GM10847 (cell line): ENCODE data around the gene INPP5E.

ENCODE experiments used
- POLR2A ChIP-seq: IDR thresholded peaks from 2 replicates; pipeline ENCODE4 v1.6.1; 2011; ENCODE audit not compliant: insufficient read length; ENCODE audit errors: extremely low read depth

The INPP5E gene

DNA sequence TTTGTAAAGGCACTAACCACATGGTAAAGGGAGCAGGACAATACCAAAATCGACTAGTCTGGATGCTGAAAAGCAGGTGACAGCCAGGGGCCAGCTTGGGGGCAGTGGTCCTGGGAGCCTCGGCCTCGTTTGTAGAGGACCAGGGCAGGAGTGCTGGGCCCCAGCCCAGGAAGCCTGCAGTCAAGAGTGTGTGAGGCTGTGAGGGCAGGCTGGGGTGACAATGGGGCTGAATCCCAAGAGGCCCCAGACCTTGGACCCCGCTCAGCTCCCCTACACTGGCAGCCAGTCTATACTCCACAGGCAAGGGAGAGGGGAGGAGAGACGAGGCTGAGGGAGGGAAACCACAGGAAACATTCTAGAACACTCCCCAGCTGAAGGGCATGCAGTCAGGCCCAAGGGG lies 2.6 kb upstream of the INPP5E start:
- TF ChIP-seq POLR2A, result no peak

DNA sequence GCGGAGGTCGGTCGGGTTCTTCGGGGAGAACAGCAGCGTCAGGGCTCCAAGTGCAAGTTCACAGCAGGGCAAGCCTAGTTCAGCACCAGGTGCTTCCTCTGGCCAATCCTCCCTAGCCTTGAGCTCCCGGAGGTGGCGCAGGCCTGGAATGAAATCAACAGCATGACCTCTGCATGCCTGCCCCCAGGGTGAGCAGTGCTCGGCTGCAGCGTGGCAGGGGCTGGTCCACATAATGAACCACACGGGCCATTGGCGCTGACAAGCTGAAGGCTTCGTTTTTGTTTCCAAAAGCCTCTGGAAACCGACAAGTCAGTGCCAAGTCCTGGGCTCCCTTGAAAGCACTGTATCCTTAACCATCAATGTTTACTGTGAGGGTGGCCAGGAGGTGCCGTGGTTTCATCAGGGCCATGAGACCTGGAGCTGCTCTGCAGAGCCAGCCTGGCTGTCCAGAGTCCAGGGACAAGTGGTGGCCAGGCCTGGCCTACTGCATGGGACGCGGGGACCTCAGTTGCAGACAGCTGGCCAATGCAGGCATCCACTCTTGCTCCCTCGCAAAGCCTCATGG lies 2.1 kb upstream of the INPP5E start:
- TF ChIP-seq POLR2A, result no peak

DNA sequence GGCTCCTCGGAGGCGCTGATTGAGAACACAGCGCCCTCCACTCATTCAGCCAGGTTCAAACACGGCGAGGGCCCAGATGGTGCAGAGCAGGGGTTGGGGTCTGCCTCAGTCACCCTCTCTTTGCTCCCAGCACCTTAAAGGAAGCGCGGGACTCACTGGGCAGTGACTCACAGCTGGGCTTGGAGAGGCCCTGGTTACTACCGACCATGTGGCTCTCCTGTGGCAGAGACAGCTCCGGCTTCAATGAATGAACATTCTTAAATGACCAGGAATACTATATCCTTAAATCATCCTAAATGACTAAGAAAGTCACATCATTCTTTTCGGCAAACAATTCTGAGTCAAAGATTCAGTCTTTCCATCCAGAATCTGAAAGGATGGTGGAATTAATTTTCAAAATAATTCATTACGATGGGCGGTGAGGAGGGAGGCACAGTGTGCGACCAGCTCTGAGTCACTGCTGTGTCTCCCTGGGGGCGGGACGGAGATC lies 1.6 kb upstream of the INPP5E start:
- no peak for TF ChIP-seq POLR2A

GRCh38 chr9:136438548-136439480 lies 831 bp downstream of the INPP5E start:
- TF ChIP-seq POLR2A, result no peak

GRCh38 chr9:136437839-136438547 lies 1.7 kb downstream of the INPP5E start:
- TF ChIP-seq POLR2A, result no peak

- TF ChIP-seq POLR2A, result no peak
Observed at GRCh38 chr9:136437430-136437829, 2.2 kb downstream of the INPP5E start.

GRCh38 chr9:136436055-136436634 lies 3.5 kb downstream of the INPP5E start:
- no peak for TF ChIP-seq POLR2A

- no peak for TF ChIP-seq POLR2A
Observed at GRCh38 chr9:136434580-136435169, 5.0 kb downstream of the INPP5E start.

GRCh38 chr9:136433849-136434579 lies 5.6 kb downstream of the INPP5E start:
- TF ChIP-seq POLR2A, result no peak

GRCh38 chr9:136433043-136433715 lies 6.5 kb downstream of the INPP5E start:
- no peak for TF ChIP-seq POLR2A

DNA sequence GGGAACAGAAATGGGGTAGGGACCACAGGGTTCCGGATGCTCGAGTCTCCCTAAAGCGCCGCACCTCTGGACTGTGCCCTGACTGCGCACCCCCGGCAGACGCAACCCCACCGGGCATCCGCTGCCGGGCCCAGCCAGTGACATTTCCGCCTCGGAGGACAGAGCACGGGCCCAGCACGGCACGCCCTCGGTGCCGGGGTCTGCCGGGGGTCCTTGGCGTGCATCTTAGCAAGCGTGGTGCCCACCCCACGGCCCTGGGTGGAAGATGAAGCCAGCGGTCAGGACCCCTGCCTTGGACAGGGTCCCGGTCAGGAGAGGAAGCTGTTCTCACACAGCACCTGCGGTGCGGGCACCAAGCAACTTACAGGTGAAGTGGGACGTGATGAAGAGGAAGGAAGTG lies 7.1 kb downstream of the INPP5E start:
- TF ChIP-seq POLR2A, result no peak

DNA sequence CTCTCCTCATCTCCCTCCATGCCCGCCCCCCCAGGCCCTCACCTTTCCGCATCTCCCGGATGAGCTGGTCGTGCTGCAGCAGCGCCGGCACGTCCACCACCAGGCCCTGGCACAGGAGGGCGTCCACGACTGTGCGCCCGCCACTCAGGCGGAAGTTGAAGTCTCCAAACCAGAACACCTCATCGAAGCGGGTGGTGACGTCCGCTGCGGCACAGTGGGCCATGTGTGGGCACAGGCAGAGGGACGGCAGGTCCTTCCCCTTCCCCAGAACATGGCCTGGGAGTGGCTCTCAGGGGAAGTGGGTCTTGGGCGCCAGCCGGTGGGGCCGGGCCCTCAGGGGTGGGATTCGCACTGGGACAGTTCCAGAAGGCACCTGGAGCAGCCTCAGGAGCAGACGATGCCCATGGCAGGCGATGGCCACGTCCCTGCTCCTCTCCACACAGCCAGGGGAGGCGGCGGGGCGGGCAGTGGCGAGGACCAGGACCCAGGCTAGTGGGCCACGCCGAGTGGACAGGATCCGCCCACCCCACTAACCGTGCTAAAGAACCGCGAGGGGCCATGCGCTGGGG lies 7.8 kb downstream of the INPP5E start:
- no peak for TF ChIP-seq POLR2A

GRCh38 chr9:136430588-136431234 lies 8.9 kb downstream of the INPP5E start:
- no peak for TF ChIP-seq POLR2A
